Neuron (in vitro differentiated cells): Measurements from ENCODE around the gene USP32.
"Not testable (repeated sequence)": the region's sequence is repeated elsewhere in the genome, so short reads cannot be mapped to it uniquely, and the experiment has no call there.

Experiments
- H2AFZ ChIP-seq: one replicate; pipeline ENCODE4 v1.6.1; 2013; ENCODE audit warnings: low read depth, mild to moderate bottlenecking, inconsistent platforms, low read length, moderate library complexity
- H3K27me3 ChIP-seq: one replicate; pipeline ENCODE4 v1.6.1; 2013; ENCODE audit warnings: low read length; ENCODE audit not compliant: insufficient read depth
- H3K36me3 ChIP-seq: one replicate; pipeline ENCODE4 v1.6.1; 2013; ENCODE audit warnings: low read length; ENCODE audit not compliant: insufficient read depth
- H3K4me1 ChIP-seq: one replicate; pipeline ENCODE4 v1.6.1; 2013; ENCODE audit warnings: low read length; ENCODE audit not compliant: insufficient read depth
- H3K4me3 ChIP-seq: 2 replicates; pipeline ENCODE4 v1.5.1; 2013; ENCODE audit warnings: mild to moderate bottlenecking, low read length, moderate library complexity
- H3K9me3 ChIP-seq: one replicate; pipeline ENCODE4 v1.6.1; 2013; ENCODE audit warnings: low read length

The USP32 gene

DNA sequence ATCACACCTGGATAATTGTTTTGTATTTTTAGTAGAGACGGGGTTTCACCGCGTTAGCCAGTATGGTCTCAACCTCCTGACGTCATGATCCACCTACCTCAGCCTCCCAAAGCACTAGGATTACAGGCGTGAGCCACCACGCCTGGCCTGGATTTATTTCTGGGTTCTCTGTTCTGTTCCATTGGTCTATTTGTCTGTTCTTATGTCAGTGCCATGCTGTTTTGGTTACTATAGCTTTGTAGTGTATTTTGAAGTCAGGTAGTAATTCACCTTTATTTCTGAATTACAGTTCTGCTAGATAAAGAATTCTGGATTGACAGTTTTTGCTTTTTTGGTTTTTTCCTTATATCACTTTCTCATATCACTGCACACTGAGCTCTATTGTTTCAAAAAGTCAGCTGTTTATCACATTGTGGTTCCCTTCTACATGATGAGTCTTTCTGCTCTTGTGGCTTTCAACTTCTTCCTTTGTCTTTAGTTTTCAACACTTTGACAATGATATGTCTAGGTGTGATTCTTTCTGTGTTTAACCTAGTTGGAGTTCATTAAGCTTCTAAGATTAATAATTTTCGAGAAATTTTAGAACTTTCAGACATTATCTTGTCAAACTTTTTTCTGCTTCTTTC, 144.0 kb downstream of the USP32 start:
- H3K9me3 ChIP-seq, result no peaks in the 10 kb centered on the region
- H3K36me3 ChIP-seq, result peaks cover 2% of the 10 kb centered on the region
- no peak overlapping the region for H2AFZ ChIP-seq
- H3K4me1 ChIP-seq, result peaks cover 8% of the 10 kb centered on the region
- no peak overlapping the region for H3K4me3 ChIP-seq
- no peaks in the 10 kb centered on the region for H3K27me3 ChIP-seq

GRCh38 chr17:60244656-60245055, 147.3 kb downstream of the USP32 start:
- H3K27me3 ChIP-seq, result no peaks in the 10 kb centered on the region
- no peak overlapping the region for H2AFZ ChIP-seq
- no peaks in the 10 kb centered on the region for H3K9me3 ChIP-seq
- no peak overlapping the region for H3K4me3 ChIP-seq
- peaks cover 8% of the 10 kb centered on the region for H3K4me1 ChIP-seq
- no peaks in the 10 kb centered on the region for H3K36me3 ChIP-seq

- no peaks in the 10 kb centered on the region for H3K9me3 ChIP-seq
- H3K27me3 ChIP-seq, result no peaks in the 10 kb centered on the region
- no peak overlapping the region for H3K4me3 ChIP-seq
- no peak overlapping the region for H2AFZ ChIP-seq
- H3K36me3 ChIP-seq, result peaks cover 8% of the 10 kb centered on the region
- no peaks in the 10 kb centered on the region for H3K4me1 ChIP-seq
These were observed 151.6 kb downstream of the USP32 start for GRCh38 chr17:60240290-60240689.

DNA sequence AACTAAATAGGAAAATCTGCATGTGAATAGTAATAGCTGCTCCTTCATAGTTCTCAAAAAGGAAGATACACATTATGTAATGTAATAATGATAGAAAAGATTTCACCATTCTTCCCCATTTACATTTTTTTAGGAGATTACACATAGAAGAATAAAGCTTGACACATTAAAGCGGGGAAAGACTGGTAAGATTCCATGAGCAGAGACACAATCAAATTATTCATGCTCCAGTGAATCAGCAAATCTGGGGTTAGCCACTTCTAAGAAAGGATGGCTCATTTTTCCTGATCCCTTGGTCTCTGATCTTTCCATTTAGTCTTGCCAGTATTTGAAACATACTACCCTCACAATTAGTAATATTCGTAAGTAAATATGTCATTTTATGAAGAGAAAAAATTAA, 160.2 kb downstream of the USP32 start:
- Histone ChIP-seq H2AFZ (no peak overlapping the region), H3K36me3 (peaks cover 16% of the 10 kb centered on the region), H3K4me1 (peaks cover 4% of the 10 kb centered on the region), H3K9me3 (no peaks in the 10 kb centered on the region), H3K4me3 (no peak overlapping the region), H3K27me3 (no peaks in the 10 kb centered on the region)

GRCh38 chr17:60231234-60231633, 160.7 kb downstream of the USP32 start:
- Histone ChIP-seq H3K36me3 (peaks cover 18% of the 10 kb centered on the region), H2AFZ (no peak overlapping the region), H3K4me3 (no peak overlapping the region), H3K4me1 (peaks cover 4% of the 10 kb centered on the region), H3K27me3 (no peaks in the 10 kb centered on the region), H3K9me3 (no peaks in the 10 kb centered on the region)

- H3K9me3 ChIP-seq, result no peaks in the 10 kb centered on the region
- peaks cover 18% of the 10 kb centered on the region for H3K36me3 ChIP-seq
- H2AFZ ChIP-seq, result no peak overlapping the region
- no peak overlapping the region for H3K4me3 ChIP-seq
- peaks cover 4% of the 10 kb centered on the region for H3K4me1 ChIP-seq
- H3K27me3 ChIP-seq, result no peaks in the 10 kb centered on the region
These were observed 161.6 kb downstream of the USP32 start for GRCh38 chr17:60230358-60230757.

GRCh38 chr17:60229188-60229802, 162.6 kb downstream of the USP32 start:
- H2AFZ ChIP-seq, result no peak overlapping the region
- H3K27me3 ChIP-seq, result no peaks in the 10 kb centered on the region
- H3K36me3 ChIP-seq, result peaks cover 21% of the 10 kb centered on the region
- H3K4me1 ChIP-seq, result peaks cover 4% of the 10 kb centered on the region
- H3K9me3 ChIP-seq, result no peaks in the 10 kb centered on the region
- no peak overlapping the region for H3K4me3 ChIP-seq

DNA sequence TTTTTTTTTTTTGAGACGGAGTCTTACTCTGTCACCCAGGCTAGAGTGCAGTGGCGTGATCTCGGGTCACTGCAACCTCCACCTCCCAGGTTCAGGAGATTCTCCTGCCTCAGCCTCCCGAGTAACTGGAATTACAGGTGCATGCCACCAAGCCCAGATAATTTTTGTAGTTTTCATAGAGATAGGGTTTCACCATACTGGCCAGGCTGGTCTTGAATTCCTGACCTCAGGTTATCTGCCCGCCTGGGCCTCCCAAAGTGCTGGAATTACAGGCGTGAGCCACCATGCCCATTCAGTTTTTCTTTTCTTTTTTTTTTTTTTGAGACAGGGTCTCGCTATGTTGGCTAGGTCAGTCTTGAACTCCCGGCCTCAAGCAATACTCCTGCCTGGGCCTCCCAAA, 164.7 kb downstream of the USP32 start:
- H2AFZ ChIP-seq, H3K4me3 ChIP-seq, H3K9me3 ChIP-seq, H3K27me3 ChIP-seq, H3K4me1 ChIP-seq: not testable (repeated sequence)
- H3K36me3 ChIP-seq, result peaks cover 31% of the 10 kb centered on the region

- Histone ChIP-seq H3K27me3 (no peaks in the 10 kb centered on the region), H3K9me3 (no peaks in the 10 kb centered on the region), H3K4me3 (no peak overlapping the region), H3K36me3 (peaks cover 40% of the 10 kb centered on the region), H3K4me1 (no peaks in the 10 kb centered on the region), H2AFZ (no peak overlapping the region)
These were observed 167.9 kb downstream of the USP32 start for GRCh38 chr17:60224064-60224463.

- peaks cover 40% of the 10 kb centered on the region for H3K36me3 ChIP-seq
- H3K4me1 ChIP-seq, result no peaks in the 10 kb centered on the region
- H3K9me3 ChIP-seq, result no peaks in the 10 kb centered on the region
- H3K4me3 ChIP-seq, result no peak overlapping the region
- H3K27me3 ChIP-seq, result no peaks in the 10 kb centered on the region
- H2AFZ ChIP-seq, result no peak overlapping the region
These were observed 168.5 kb downstream of the USP32 start for GRCh38 chr17:60223456-60223855.

GRCh38 chr17:60218774-60219173, 173.2 kb downstream of the USP32 start:
- not testable (repeated sequence) for H2AFZ ChIP-seq, H3K27me3 ChIP-seq, H3K4me3 ChIP-seq, H3K9me3 ChIP-seq, H3K4me1 ChIP-seq
- H3K36me3 ChIP-seq, result peaks cover 16% of the 10 kb centered on the region

GRCh38 chr17:60215895-60216294, 176.0 kb downstream of the USP32 start:
- not testable (repeated sequence) for H3K4me1 ChIP-seq, H3K9me3 ChIP-seq, H3K36me3 ChIP-seq, H2AFZ ChIP-seq, H3K4me3 ChIP-seq, H3K27me3 ChIP-seq

GRCh38 chr17:60211282-60211681, 180.7 kb downstream of the USP32 start:
- H3K9me3 ChIP-seq, H3K4me3 ChIP-seq, H2AFZ ChIP-seq, H3K4me1 ChIP-seq, H3K27me3 ChIP-seq, H3K36me3 ChIP-seq: not testable (repeated sequence)

DNA sequence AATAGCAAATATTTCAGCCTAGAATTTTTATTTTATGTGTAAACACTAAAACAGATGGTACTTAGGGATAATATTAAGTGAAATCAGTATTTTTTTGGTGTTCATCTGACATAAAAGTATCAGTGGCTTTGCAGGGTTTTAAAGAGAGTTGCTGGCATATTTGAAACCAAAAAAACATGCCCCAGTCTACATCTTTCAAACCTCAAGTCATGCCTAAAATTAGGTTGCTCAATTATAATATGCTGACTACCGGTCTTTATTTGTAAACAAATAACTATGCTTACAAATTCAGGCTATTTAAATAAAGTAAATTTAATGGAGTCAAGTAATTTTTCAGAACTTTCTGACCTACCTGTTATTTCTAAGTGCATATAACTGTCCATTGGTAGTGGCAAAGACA, 183.6 kb downstream of the USP32 start:
- not testable (repeated sequence) for H2AFZ ChIP-seq, H3K4me1 ChIP-seq, H3K9me3 ChIP-seq, H3K4me3 ChIP-seq, H3K36me3 ChIP-seq, H3K27me3 ChIP-seq
